B cell (primary cell): Measurements from ENCODE around the gene DUSP16. TPM values are rescaled to one million over a fixed set of nuclear protein-coding genes. Genes with fewer than 3 reads are reported as not detected.

ENCODE experiments used
- ATAC-seq: fragments of 200-7000 bp; cut with Tn5 transposase; one replicate; pipeline ENCODE4 v1.10.0; 2021; ENCODE audit warnings: low read depth, mild to moderate bottlenecking, moderate number of reproducible peaks, moderate library complexity
- CTCF ChIA-PET: fragments of 350-600 bp; sonication (Branson Sonifier 250); formaldehyde crosslinking; loops from one replicate; lab custom pipeline; 2021; ENCODE audit warnings: antibody characterized with exemption, inconsistent platforms; lab: Charles Lee
- POLR2A ChIA-PET: fragments of 350-600 bp; sonication (Branson Sonifier 250); formaldehyde crosslinking; loops from one replicate; lab custom pipeline; 2021; ENCODE audit warnings: antibody characterized with exemption; lab: Charles Lee
- DNase-seq: peaks from one replicate; pipeline ENCODE4 v3.0.0; 2013
- H2AFZ ChIP-seq: 2 replicates; pipeline ENCODE4 v1.6.1; 2012; ENCODE audit warnings: mild to moderate bottlenecking, low read depth, low read length; ENCODE audit not compliant: insufficient read depth, poor library complexity, severe bottlenecking
- H3K27ac ChIP-seq, 2 donors: 1 replicate in 1 of 2; 2 replicates in 1 of 2; pipeline ENCODE4 v1.5.1; 2012 to 2013; ENCODE audit warnings: low read length in 2 of 2, mild to moderate bottlenecking in 2 of 2, moderate library complexity in 1 of 2
- H3K27me3 ChIP-seq, 4 experiments: fragments of 200-600 bp in 1 of 4; sonication (generic) in 1 of 4; replicated peaks in 1 of 4; 1 replicate in 2 of 4; 2 replicates in 2 of 4; pipeline versions ENCODE4 v1.6.1 to v1.7.0; 2013 to 2016; ENCODE audit warnings: low read length in 3 of 4, mild to moderate bottlenecking in 2 of 4, mixed read lengths in 1 of 4, moderate library complexity in 1 of 4; ENCODE audit not compliant: insufficient read depth in 4 of 4, control insufficient read depth in 3 of 4; ENCODE audit errors: control extremely low read depth in 1 of 4
- H3K36me3 ChIP-seq, 2 experiments: replicated peaks in 1 of 2; 1 replicate in 1 of 2; 2 replicates in 1 of 2; pipeline versions ENCODE4 v1.6.1 to v1.7.1; 2013; ENCODE audit warnings: low read length in 1 of 2; ENCODE audit not compliant: insufficient read depth in 2 of 2, control insufficient read depth in 1 of 2; ENCODE audit errors: control extremely low read depth in 1 of 2, extremely low read depth in 1 of 2
- H3K4me1 ChIP-seq, 2 donors: fragments of 200-600 bp in 1 of 2; sonication (generic) in 1 of 2; 1 replicate in 1 of 2; 2 replicates in 1 of 2; pipeline versions ENCODE4 v1.5.1 to v1.6.1; 2013 to 2017; ENCODE audit warnings: low read length in 2 of 2; ENCODE audit not compliant: control insufficient read depth in 2 of 2, insufficient read depth in 2 of 2
- H3K4me2 ChIP-seq: replicated peaks from 2 replicates; pipeline ENCODE3; 2012; ENCODE audit warnings: mild to moderate bottlenecking, low read depth, low read length; ENCODE audit not compliant: poor library complexity, severe bottlenecking
- H3K4me3 ChIP-seq, 5 experiments: fragments of 200-600 bp in 1 of 5; sonication (generic) in 1 of 5; 1 replicate in 3 of 5; 2 replicates in 2 of 5; pipeline versions ENCODE4 v1.5.1 to v1.7.0; 2011 to 2016; ENCODE audit warnings: low read length in 4 of 5, mild to moderate bottlenecking in 4 of 5, low read depth in 2 of 5, control low read depth in 1 of 5, moderate library complexity in 1 of 5; ENCODE audit not compliant: insufficient read depth in 1 of 5; ENCODE audit errors: control extremely low read depth in 1 of 5, extremely low read depth in 1 of 5
- H3K79me2 ChIP-seq: fragments of 200-600 bp; sonication (generic); one replicate; pipeline ENCODE4 v1.6.0; 2016; ENCODE audit warnings: low read length; ENCODE audit not compliant: control insufficient read depth, insufficient read depth
- H3K9ac ChIP-seq: fragments of 200-600 bp; sonication (generic); 2 replicates; pipeline ENCODE4 v1.6.1; 2017; ENCODE audit warnings: mild to moderate bottlenecking, low read length, moderate library complexity
- H3K9me3 ChIP-seq, 3 donors: one replicate each; pipeline versions ENCODE4 v1.6.1 to v1.7.1; 2013; ENCODE audit warnings: low read length in 2 of 3; ENCODE audit not compliant: control insufficient read depth in 2 of 3, insufficient read depth in 1 of 3; ENCODE audit errors: control extremely low read depth in 1 of 3
- H4K20me1 ChIP-seq: 2 replicates; pipeline ENCODE4 v1.6.0; 2012; ENCODE audit warnings: mild to moderate bottlenecking, low read length; ENCODE audit not compliant: insufficient read depth, control insufficient read depth, poor library complexity, severe bottlenecking
- H3K27ac Mint-ChIP-seq: one replicate; pipeline ENCODE4 v1.8.0; 2021; ENCODE audit warnings: mixed read lengths
- H3K27me3 Mint-ChIP-seq: one replicate; pipeline ENCODE4 v1.8.0; 2021; ENCODE audit warnings: mixed read lengths
- H3K4me1 Mint-ChIP-seq: one replicate; pipeline ENCODE4 v1.8.0; 2021; ENCODE audit warnings: mixed read lengths
- H3K4me3 Mint-ChIP-seq: one replicate; pipeline ENCODE4 v1.8.0; 2021; ENCODE audit warnings: mixed read lengths
- H3K9me3 Mint-ChIP-seq: one replicate; pipeline ENCODE4 v1.8.0; 2022; ENCODE audit warnings: mixed read lengths; ENCODE audit not compliant: insufficient read depth
- EZH2 ChIP-seq: IDR thresholded peaks from 2 replicates; pipeline ENCODE4 v1.6.1; 2012; ENCODE audit warnings: borderline replicate concordance, low read depth, mild to moderate bottlenecking, moderate library complexity, low read length; ENCODE audit not compliant: insufficient read depth, poor library complexity, severe bottlenecking
- WGBS: methylation state at CpG from one replicate; pipeline ENCODE4 v1.1.5; 2013; ENCODE audit warnings: missing lambda C conversion rate; ENCODE audit not compliant: insufficient coverage; 5-methylcytosine and 5-hydroxymethylcytosine counted together
- intact Hi-C: fragments of 100-400 bp; cut with micrococcal nuclease; formaldehyde crosslinking; loops from one replicate; pipeline ENCODE4 v1.10.0; 2022
- polyA plus RNA-seq: library from polyadenylated mRNA; depleted of rRNA; stranded (reverse); fragments of >200 nt; gene quantifications from 2 replicates; pipeline ENCODE4 v1.2.3, GENCODE V29; 2012
- total RNA-seq, 2 donors: library from RNA; stranded (reverse); fragments of 120-200 nt in 1 of 2; gene quantifications; 1 replicate in 1 of 2; 2 replicates in 1 of 2; pipeline versions ENCODE4 v1.2.3 to v1.2.4, GENCODE V29; 2013 to 2022
- TF ChIP-seq, protein P1 (sequence below): fragments of 200-600 bp; IDR thresholded peaks from one replicate; pipeline ENCODE4 v1.8.0; 2022; ENCODE audit warnings: antibody characterized with exemption, mild to moderate bottlenecking

DUSP16 gene
- total and polyA plus RNA-seq, 2 donors (not counting 1 experiment from before 2014, with no cell fraction given): 0.37 to 5.6 TPM

- Histone ChIP-seq H3K79me2 (no peaks in the 10 kb centered on the region), H2AFZ (peak overlapping the region; percentile 73), H3K9me3 (peaks cover 0 to 3% (median 0%) of the 10 kb centered on the region in 3 donors), H4K20me1 (no peaks in the 10 kb centered on the region), H3K4me2 (peak overlapping the region; percentile 91), H3K36me3 (no peaks in the 10 kb centered on the region), H3K27me3 (peaks cover 0 to 9% (median 3%) of the 10 kb centered on the region in 4 experiments), H3K9ac (peak overlapping the region; percentile 73), H3K4me1 (peaks cover 17 to 18% of the 10 kb centered on the region in 2 donors), H3K27ac (peak overlapping the region; percentile 38 to 82), H3K4me3 (peak overlapping the region; percentile 25 to 78 (median 72))
- peak overlapping the region; percentile 83 for H3K4me3 Mint-ChIP-seq
- ATAC-seq: peak; percentile 8
- peaks cover 20% of the 10 kb centered on the region for H3K4me1 Mint-ChIP-seq
- POLR2A ChIA-PET: interaction anchor here (1.0 kb wide), 3 partner anchors 152 to 154 kb away, joined by 3 to 4 read pairs (median 3); no protein-coding TSS in a partner anchor
- peaks cover 10% of the 10 kb centered on the region for H3K27me3 Mint-ChIP-seq
- DNase-seq: peak; percentile 74
- 0% methylated on average over 31 of the region's 45 CpGs for WGBS
- no peak for TF ChIP-seq EZH2
- TF ChIP-seq, protein P1, sequence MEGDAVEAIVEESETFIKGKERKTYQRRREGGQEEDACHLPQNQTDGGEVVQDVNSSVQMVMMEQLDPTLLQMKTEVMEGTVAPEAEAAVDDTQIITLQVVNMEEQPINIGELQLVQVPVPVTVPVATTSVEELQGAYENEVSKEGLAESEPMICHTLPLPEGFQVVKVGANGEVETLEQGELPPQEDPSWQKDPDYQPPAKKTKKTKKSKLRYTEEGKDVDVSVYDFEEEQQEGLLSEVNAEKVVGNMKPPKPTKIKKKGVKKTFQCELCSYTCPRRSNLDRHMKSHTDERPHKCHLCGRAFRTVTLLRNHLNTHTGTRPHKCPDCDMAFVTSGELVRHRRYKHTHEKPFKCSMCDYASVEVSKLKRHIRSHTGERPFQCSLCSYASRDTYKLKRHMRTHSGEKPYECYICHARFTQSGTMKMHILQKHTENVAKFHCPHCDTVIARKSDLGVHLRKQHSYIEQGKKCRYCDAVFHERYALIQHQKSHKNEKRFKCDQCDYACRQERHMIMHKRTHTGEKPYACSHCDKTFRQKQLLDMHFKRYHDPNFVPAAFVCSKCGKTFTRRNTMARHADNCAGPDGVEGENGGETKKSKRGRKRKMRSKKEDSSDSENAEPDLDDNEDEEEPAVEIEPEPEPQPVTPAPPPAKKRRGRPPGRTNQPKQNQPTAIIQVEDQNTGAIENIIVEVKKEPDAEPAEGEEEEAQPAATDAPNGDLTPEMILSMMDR: no peak
- H3K9me3 Mint-ChIP-seq: peaks cover 2% of the 10 kb centered on the region
- intact Hi-C loops: loop anchor here (1.0 to 5.0 kb wide), 7 partner anchors 49 to 910 kb away; partner anchors contain the start of genes CREBL2 and GPR19
- H3K27ac Mint-ChIP-seq: peak overlapping the region; percentile 82
- CTCF ChIA-PET: interaction anchor here (0.8 to 2.7 kb wide), 4 partner anchors 13 to 185 kb away, joined by 3 to 29 read pairs (median 8); no protein-coding TSS in a partner anchor
Measured at GRCh38 chr12:12562016-12562483, 613 bp downstream of the DUSP16 start.
